ENCODE data around the gene TSPAN10. TPM values are rescaled to one million over a fixed set of nuclear protein-coding genes. Genes with fewer than 3 reads are reported as not detected.
"Not testable (repeated sequence)": the region's sequence is repeated elsewhere in the genome, so short reads cannot be mapped to it uniquely, and the experiment has no call there.

Gene TSPAN10
- total RNA-seq, 1 donor from 2014 or later: 0.53 TPM

- peaks cover 38% of the 10 kb centered on the region for H3K36me3 ChIP-seq (ENCODE audit: control insufficient read depth, insufficient read depth, low read length)
- H3K4me3 ChIP-seq (ENCODE audit: low read depth, low read length): no peak overlapping the region
- DNase-seq (ENCODE audit: low read depth) (no peak), FAIRE-seq (no peak)
- TF ChIP-seq, protein P1, sequence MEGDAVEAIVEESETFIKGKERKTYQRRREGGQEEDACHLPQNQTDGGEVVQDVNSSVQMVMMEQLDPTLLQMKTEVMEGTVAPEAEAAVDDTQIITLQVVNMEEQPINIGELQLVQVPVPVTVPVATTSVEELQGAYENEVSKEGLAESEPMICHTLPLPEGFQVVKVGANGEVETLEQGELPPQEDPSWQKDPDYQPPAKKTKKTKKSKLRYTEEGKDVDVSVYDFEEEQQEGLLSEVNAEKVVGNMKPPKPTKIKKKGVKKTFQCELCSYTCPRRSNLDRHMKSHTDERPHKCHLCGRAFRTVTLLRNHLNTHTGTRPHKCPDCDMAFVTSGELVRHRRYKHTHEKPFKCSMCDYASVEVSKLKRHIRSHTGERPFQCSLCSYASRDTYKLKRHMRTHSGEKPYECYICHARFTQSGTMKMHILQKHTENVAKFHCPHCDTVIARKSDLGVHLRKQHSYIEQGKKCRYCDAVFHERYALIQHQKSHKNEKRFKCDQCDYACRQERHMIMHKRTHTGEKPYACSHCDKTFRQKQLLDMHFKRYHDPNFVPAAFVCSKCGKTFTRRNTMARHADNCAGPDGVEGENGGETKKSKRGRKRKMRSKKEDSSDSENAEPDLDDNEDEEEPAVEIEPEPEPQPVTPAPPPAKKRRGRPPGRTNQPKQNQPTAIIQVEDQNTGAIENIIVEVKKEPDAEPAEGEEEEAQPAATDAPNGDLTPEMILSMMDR (IDR thresholded peaks at IDR 0.05; ENCODE audit: insufficient read depth, low read length, severe bottlenecking): no peak
- no peaks in the 10 kb centered on the region for H3K27me3 ChIP-seq (ENCODE audit: control insufficient read depth, insufficient read depth, low read length)
Observed at GRCh38 chr17:81608605-81609004, 28.4 kb upstream of the TSPAN10 start.

DNA sequence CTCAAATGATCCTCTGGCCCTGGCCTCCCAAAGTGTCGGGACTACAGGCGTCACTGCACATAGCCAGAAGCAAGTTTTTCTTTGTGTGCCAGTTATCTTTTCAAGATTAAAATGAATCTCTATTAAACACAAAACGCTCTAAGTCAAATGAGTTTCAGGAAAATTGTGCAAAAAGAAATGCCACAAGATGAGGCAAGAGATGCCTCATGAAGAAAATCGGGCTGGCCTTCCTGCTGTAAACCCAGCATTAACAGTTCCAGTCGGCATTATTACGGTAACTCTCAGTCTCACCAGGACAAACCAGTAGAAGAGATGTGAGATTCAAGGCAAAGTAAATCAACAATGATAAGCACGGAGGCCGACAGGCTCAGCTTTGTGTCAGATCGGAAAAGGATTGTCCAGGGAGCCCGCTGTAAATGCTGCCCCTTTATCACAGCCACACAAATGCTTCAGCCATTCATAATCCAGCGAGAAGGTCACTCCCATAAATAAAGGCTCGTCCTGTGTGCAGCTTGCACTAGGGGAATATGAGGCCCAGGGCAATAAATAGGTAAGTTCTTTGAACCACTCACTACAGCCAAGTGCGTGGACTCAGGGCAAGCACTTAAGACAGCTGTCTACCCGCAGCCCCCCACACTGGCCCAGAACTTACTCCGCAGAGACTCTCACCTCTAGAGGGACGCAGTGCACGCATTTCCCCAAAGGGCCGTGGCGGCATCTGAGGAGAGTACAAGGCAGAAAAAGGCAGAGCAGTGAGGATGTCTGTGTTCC is 27.3 kb upstream of the TSPAN10 start:
- FAIRE-seq (no peak), DNase-seq (ENCODE audit: low read depth) (no peak)
- Histone ChIP-seq H3K36me3 (ENCODE audit: control insufficient read depth, insufficient read depth, low read length) (peaks cover 34% of the 10 kb centered on the region), H3K4me3 (ENCODE audit: low read depth, low read length) (no peak overlapping the region), H3K27me3 (ENCODE audit: control insufficient read depth, insufficient read depth, low read length) (no peaks in the 10 kb centered on the region)
- TF ChIP-seq, protein P1 (IDR thresholded peaks at IDR 0.05; ENCODE audit: insufficient read depth, low read length, severe bottlenecking): no peak

- no peak for FAIRE-seq
- no peak for DNase-seq (ENCODE audit: low read depth)
- TF ChIP-seq, protein P1 (IDR thresholded peaks at IDR 0.05; ENCODE audit: insufficient read depth, low read length, severe bottlenecking): no peak
- no peak overlapping the region for H3K4me3 ChIP-seq (ENCODE audit: low read depth, low read length)
- no peaks in the 10 kb centered on the region for H3K27me3 ChIP-seq (ENCODE audit: control insufficient read depth, insufficient read depth, low read length)
- peaks cover 29% of the 10 kb centered on the region for H3K36me3 ChIP-seq (ENCODE audit: control insufficient read depth, insufficient read depth, low read length)
Observed at GRCh38 chr17:81612172-81612970, 24.6 kb upstream of the TSPAN10 start.

GRCh38 chr17:81615401-81615930 is 21.5 kb upstream of the TSPAN10 start:
- Histone ChIP-seq H3K27me3 (ENCODE audit: control insufficient read depth, insufficient read depth, low read length) (no peaks in the 10 kb centered on the region), H3K4me3 (ENCODE audit: low read depth, low read length) (no peak overlapping the region), H3K36me3 (ENCODE audit: control insufficient read depth, insufficient read depth, low read length) (peaks cover 17% of the 10 kb centered on the region)
- TF ChIP-seq, protein P1 (IDR thresholded peaks at IDR 0.05; ENCODE audit: insufficient read depth, low read length, severe bottlenecking): no peak
- FAIRE-seq: no peak
- no peak for DNase-seq (ENCODE audit: low read depth)

- Histone ChIP-seq H3K4me3 (ENCODE audit: low read depth, low read length) (no peak overlapping the region), H3K36me3 (ENCODE audit: control insufficient read depth, insufficient read depth, low read length) (peaks cover 26% of the 10 kb centered on the region), H3K27me3 (ENCODE audit: control insufficient read depth, insufficient read depth, low read length) (no peaks in the 10 kb centered on the region)
- TF ChIP-seq, protein P1 (IDR thresholded peaks at IDR 0.05; ENCODE audit: insufficient read depth, low read length, severe bottlenecking): no peak
- DNase-seq (ENCODE audit: low read depth) (no peak), FAIRE-seq (no peak)
Observed at GRCh38 chr17:81616877-81617276, 20.1 kb upstream of the TSPAN10 start.

DNA sequence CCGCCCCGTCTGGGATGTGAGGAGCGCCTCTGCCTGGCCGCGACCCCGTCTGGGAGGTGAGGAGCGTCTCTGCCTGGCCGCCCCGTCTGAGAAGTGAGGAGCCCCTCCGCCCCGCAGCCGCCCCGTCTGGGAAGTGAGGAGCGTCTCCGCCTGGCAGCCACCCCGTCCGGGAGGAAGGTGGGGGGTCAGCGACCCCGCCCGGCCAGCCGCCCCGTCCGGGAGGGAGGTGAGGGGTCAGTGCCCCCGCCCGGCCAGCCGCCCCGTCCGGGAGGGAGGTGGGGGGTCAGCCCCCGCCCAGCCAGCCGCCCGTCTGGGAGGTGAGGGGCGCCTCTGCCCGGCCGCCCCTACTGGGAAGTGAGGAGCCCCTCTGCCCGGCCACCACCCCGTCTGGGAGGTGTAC is 18.7 kb upstream of the TSPAN10 start:
- not testable (repeated sequence) for H3K4me3 ChIP-seq (ENCODE audit: low read depth, low read length); FAIRE-seq; DNase-seq (ENCODE audit: low read depth); H3K27me3 ChIP-seq (ENCODE audit: control insufficient read depth, insufficient read depth, low read length)
- H3K36me3 ChIP-seq (ENCODE audit: control insufficient read depth, insufficient read depth, low read length): peaks cover 27% of the 10 kb centered on the region

All from bronchial epithelial cell (primary cell).